ENCODE data around the gene SERTAD3. TPM values are rescaled to one million over a fixed set of nuclear protein-coding genes. Genes with fewer than 3 reads are reported as not detected.

Gene SERTAD3
- total RNA-seq, 1 experiment from 2014 or later = 51.9 TPM

GRCh38 chr19:40423938-40424337 is 20.2 kb downstream of the SERTAD3 start:
- intact Hi-C loops (cut with micrococcal nuclease; ENCODE audit: unreplicated experiment) = no loop called here
- H3K27ac Mint-ChIP-seq (ENCODE audit: unreplicated experiment) = peak overlapping the region; percentile 93
- H3K36me3 Mint-ChIP-seq (ENCODE audit: insufficient read depth, unreplicated experiment) = peaks cover 44% of the 10 kb centered on the region
- H3K4me3 Mint-ChIP-seq (ENCODE audit: low read depth, unreplicated experiment) = peak overlapping the region; percentile 88
- no peaks in the 10 kb centered on the region for H3K9me3 Mint-ChIP-seq (ENCODE audit: low read depth, unreplicated experiment)
- BruUV-seq (replicated peaks) = no TSS peak
- H3K27me3 Mint-ChIP-seq (ENCODE audit: unreplicated experiment) = no peaks in the 10 kb centered on the region
- TF ChIP-seq CTCF (IDR thresholded peaks at IDR 0.05; ENCODE audit: unreplicated experiment) = no peak
- CTCF ChIA-PET = interaction anchor here (0.6 to 2.2 kb wide), 2 partner anchors 19 to 48 kb away, joined by 7 read pairs; no protein-coding TSS in a partner anchor
- H3K4me1 Mint-ChIP-seq (ENCODE audit: low read depth, unreplicated experiment) = peaks cover 19% of the 10 kb centered on the region
- no peak for DNase-seq

- CTCF ChIA-PET = interaction anchor here (2.2 kb wide), 1 partner anchor 20 kb away, joined by 7 read pairs; no protein-coding TSS in a partner anchor
- Mint-ChIP-seq H3K4me1 (ENCODE audit: low read depth, unreplicated experiment) (peaks cover 28% of the 10 kb centered on the region), H3K4me3 (ENCODE audit: low read depth, unreplicated experiment) (no peak overlapping the region), H3K36me3 (ENCODE audit: insufficient read depth, unreplicated experiment) (peaks cover 44% of the 10 kb centered on the region), H3K27me3 (ENCODE audit: unreplicated experiment) (no peaks in the 10 kb centered on the region), H3K9me3 (ENCODE audit: low read depth, unreplicated experiment) (no peaks in the 10 kb centered on the region), H3K27ac (ENCODE audit: unreplicated experiment) (no peak overlapping the region)
- no peak for DNase-seq
- TF ChIP-seq CTCF (IDR thresholded peaks at IDR 0.05; ENCODE audit: unreplicated experiment) = no peak
- no TSS peak for BruUV-seq (replicated peaks)
- intact Hi-C loops (cut with micrococcal nuclease; ENCODE audit: unreplicated experiment) = no loop called here
These were observed 21.2 kb downstream of the SERTAD3 start for GRCh38 chr19:40422748-40423566.

GRCh38 chr19:40421993-40422747 is 22.0 kb downstream of the SERTAD3 start:
- Mint-ChIP-seq H3K27me3 (ENCODE audit: unreplicated experiment) (no peaks in the 10 kb centered on the region), H3K27ac (ENCODE audit: unreplicated experiment) (peak overlapping the region; percentile 86), H3K9me3 (ENCODE audit: low read depth, unreplicated experiment) (no peaks in the 10 kb centered on the region), H3K4me1 (ENCODE audit: low read depth, unreplicated experiment) (peaks cover 36% of the 10 kb centered on the region), H3K4me3 (ENCODE audit: low read depth, unreplicated experiment) (no peak overlapping the region), H3K36me3 (ENCODE audit: insufficient read depth, unreplicated experiment) (peaks cover 49% of the 10 kb centered on the region)
- intact Hi-C loops (cut with micrococcal nuclease; ENCODE audit: unreplicated experiment) = no loop called here
- TF ChIP-seq CTCF (IDR thresholded peaks at IDR 0.05; ENCODE audit: unreplicated experiment) = no peak
- CTCF ChIA-PET = interaction anchor here (2.1 kb wide), 1 partner anchor 43 kb away, joined by 29 read pairs; the partner anchor contains the start of genes BLVRB and SPTBN4
- BruUV-seq (replicated peaks) = no TSS peak
- DNase-seq = no peak
